ENCODE measurements around the gene TBC1D9. TPM values are rescaled to one million over a fixed set of nuclear protein-coding genes. Genes with fewer than 3 reads are reported as not detected.

TBC1D9 gene
- total RNA-seq, 1 donor from 2014 or later = 34.1 TPM

DNA sequence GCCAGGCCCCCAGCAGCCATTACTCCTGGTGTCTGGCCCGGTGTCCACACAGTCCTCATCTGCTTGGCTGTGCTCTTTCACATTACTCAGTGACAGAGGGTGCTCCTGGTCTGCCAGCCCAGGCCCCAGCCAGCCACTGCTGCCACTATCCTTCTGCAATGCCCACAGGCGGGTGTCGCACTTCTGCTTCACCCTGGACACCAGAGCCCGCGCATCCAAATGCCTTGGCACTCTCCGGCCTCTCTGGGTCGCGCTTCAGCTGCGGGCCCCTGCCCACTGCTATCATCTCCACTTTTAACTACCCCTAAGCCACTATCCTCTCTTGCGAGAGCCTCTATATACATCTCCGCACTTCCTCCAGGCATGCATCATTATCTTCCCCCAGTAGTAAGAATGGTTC is 111.0 kb downstream of the TBC1D9 start:
- TF ChIP-seq, protein P1, sequence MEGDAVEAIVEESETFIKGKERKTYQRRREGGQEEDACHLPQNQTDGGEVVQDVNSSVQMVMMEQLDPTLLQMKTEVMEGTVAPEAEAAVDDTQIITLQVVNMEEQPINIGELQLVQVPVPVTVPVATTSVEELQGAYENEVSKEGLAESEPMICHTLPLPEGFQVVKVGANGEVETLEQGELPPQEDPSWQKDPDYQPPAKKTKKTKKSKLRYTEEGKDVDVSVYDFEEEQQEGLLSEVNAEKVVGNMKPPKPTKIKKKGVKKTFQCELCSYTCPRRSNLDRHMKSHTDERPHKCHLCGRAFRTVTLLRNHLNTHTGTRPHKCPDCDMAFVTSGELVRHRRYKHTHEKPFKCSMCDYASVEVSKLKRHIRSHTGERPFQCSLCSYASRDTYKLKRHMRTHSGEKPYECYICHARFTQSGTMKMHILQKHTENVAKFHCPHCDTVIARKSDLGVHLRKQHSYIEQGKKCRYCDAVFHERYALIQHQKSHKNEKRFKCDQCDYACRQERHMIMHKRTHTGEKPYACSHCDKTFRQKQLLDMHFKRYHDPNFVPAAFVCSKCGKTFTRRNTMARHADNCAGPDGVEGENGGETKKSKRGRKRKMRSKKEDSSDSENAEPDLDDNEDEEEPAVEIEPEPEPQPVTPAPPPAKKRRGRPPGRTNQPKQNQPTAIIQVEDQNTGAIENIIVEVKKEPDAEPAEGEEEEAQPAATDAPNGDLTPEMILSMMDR (conservative IDR thresholded peaks at IDR 0.05) = no peak
- Mint-ChIP-seq H3K4me3 (no peak overlapping the region), H3K36me3 (peaks cover 39% of the 10 kb centered on the region), H3K4me1 (ENCODE audit: unreplicated experiment) (peaks cover 26% of the 10 kb centered on the region), H3K27ac (peak overlapping the region; percentile 24), H3K27me3 (no peaks in the 10 kb centered on the region), H3K9me3 (no peaks in the 10 kb centered on the region)
- DNase-seq (ENCODE audit: extremely low spot score, unreplicated experiment) = no peak

DNA sequence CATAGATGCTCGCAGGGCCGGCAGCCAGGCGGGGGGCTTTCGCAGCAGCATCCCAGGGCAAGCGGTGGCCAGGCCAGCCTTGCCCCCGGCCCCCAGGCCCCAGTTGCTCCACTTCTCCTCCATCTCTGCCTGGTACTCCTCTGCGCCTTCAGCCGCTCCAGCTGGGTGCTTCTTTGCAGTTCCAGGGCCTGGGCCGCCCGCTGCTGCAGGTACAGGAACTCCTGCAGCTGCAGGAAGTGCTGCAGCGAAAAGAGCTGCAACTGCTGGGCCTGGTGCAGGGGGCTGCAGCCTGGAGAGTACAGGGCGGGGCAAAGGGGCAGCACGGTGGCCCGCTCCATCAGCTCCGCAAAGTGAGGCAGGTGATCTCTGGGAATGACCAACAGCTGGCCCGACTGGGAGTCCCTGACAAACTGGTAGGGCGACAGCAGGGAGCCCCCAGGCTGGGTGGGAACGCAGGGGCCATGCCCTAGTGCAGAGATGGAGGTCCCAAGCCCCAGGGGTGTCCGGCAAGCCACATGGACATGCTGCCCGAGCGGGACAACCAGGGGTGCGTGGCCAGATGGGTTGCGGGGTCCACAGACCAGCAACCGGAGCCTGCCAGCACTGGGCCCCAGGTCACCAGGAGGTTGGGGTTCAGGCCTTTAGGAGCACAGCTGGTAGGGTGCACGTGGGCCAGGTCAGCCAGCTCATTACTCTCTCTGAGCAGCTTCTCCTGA is 111.6 kb downstream of the TBC1D9 start:
- DNase-seq (ENCODE audit: extremely low spot score, unreplicated experiment) = no peak
- H3K9me3 Mint-ChIP-seq = no peaks in the 10 kb centered on the region
- TF ChIP-seq, protein P1 (conservative IDR thresholded peaks at IDR 0.05) = no peak
- H3K4me1 Mint-ChIP-seq (ENCODE audit: unreplicated experiment) = peaks cover 26% of the 10 kb centered on the region
- H3K27ac Mint-ChIP-seq = no peak overlapping the region
- peaks cover 39% of the 10 kb centered on the region for H3K36me3 Mint-ChIP-seq
- no peaks in the 10 kb centered on the region for H3K27me3 Mint-ChIP-seq
- H3K4me3 Mint-ChIP-seq = no peak overlapping the region

DNA sequence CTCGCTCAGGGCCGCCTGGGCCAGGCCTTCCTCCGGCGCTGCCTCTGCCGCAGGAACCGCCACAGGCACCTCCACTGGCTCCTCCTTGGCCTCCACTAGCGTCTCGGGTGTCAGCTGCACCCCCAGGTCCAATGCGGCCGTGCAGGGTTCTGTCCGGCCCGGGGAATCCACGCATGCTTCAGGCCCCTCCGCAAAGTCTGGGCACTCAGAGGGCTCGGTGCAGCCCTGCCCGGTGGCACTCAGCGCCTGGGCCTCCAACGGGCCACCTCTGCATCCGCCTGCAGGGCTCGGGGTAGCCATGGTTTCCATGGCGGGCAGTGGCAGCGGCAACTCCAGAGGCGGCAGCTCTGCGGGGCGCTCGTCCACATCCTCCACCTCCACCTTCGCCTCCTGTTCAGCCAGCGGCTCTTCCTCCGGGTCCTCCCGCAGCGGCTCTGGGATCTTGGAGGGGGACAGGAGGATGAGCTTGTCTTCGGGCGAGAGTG is 112.6 kb downstream of the TBC1D9 start:
- no peak for DNase-seq (ENCODE audit: extremely low spot score, unreplicated experiment)
- no peak overlapping the region for H3K4me3 Mint-ChIP-seq
- TF ChIP-seq, protein P1 (conservative IDR thresholded peaks at IDR 0.05) = no peak
- no peaks in the 10 kb centered on the region for H3K27me3 Mint-ChIP-seq
- peaks cover 23% of the 10 kb centered on the region for H3K4me1 Mint-ChIP-seq (ENCODE audit: unreplicated experiment)
- no peak overlapping the region for H3K27ac Mint-ChIP-seq
- peaks cover 37% of the 10 kb centered on the region for H3K36me3 Mint-ChIP-seq
- no peaks in the 10 kb centered on the region for H3K9me3 Mint-ChIP-seq

DNA sequence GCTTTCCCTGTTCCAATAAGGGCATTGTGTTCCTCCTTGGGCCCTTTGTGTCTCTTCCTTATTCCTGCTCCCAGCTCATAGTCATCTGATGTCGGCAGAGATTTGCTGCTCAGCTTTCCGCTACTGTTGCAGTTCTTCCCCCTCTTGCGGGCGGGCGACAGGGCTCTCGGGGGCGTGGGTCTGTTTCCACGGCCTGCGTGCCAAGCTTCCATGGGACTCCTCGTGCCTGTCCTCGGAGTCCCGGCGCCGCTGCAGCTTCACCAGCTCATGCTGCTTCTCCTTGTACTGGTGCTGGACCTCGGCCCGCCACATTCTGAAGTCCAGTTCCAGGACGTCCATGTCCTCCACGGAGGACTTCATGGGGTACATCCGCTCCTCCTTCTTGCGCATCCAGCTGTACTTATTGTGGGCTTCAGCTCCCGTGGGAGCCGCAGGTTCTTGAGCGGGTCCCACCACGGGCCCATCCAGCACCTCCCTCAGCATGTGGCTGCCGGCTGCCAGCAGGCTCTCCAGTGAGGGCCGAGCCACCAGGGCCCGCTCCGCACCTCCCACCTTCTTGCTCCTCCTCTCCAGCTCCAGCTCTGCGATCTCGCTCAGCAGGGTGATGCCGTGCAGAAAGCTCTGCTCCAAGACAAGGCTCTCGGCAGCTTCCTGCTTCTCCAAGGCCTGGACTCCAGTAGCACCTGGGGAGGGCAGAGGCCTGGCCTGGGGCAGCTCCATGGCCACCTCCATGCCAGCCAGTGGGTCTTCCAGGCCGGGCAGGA is 113.3 kb downstream of the TBC1D9 start:
- no peak for DNase-seq (ENCODE audit: extremely low spot score, unreplicated experiment)
- peaks cover 22% of the 10 kb centered on the region for H3K4me1 Mint-ChIP-seq (ENCODE audit: unreplicated experiment)
- H3K9me3 Mint-ChIP-seq = no peaks in the 10 kb centered on the region
- no peaks in the 10 kb centered on the region for H3K27me3 Mint-ChIP-seq
- H3K36me3 Mint-ChIP-seq = peaks cover 34% of the 10 kb centered on the region
- TF ChIP-seq, protein P1 (conservative IDR thresholded peaks at IDR 0.05) = no peak
- H3K4me3 Mint-ChIP-seq = no peak overlapping the region
- H3K27ac Mint-ChIP-seq = peak overlapping the region; percentile 24

DNA sequence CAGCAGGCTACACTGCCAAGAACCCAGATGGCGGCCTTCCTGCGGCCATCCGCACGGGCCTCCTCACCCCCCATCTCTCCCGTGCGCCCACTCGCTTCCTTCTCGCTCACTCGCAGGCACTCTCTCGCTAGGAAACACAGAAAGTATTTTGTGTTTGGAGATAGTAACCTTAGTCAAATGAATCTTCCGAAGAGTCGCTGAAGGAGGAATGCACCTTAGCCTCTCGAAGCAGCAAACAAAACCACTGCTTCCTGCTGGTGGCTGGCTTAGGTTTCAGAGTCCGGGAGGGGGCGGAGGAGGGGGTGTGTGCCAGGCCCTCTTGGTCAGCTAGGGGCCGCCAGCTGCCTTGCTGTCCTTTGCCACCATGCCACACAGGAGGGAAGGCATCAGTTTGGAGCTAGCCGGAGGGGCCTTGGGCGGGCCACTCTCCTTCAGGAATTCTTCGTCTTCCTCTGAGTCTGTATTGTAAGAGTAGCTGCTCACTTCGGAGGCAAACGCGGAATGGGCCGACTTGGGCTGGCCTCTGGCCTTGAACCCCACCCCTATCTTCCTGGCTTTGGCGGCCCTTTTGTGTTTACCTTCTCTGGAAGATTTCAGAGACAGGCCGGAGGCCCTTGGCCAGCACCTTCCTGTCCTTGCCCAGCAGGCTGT is 114.3 kb downstream of the TBC1D9 start:
- H3K27ac Mint-ChIP-seq = peak overlapping the region; percentile 24
- no peaks in the 10 kb centered on the region for H3K27me3 Mint-ChIP-seq
- H3K9me3 Mint-ChIP-seq = no peaks in the 10 kb centered on the region
- TF ChIP-seq, protein P1 (conservative IDR thresholded peaks at IDR 0.05) = no peak
- no peak for DNase-seq (ENCODE audit: extremely low spot score, unreplicated experiment)
- no peak overlapping the region for H3K4me3 Mint-ChIP-seq
- H3K36me3 Mint-ChIP-seq = peaks cover 40% of the 10 kb centered on the region
- peaks cover 22% of the 10 kb centered on the region for H3K4me1 Mint-ChIP-seq (ENCODE audit: unreplicated experiment)
